A673 (cell line): Measurements from ENCODE around the gene LY6G5B. TPM values are rescaled to one million over a fixed set of nuclear protein-coding genes. Genes with fewer than 3 reads are reported as not detected.
"Not testable (repeated sequence)": the region's sequence is repeated elsewhere in the genome, so short reads cannot be mapped to it uniquely, and the experiment has no call there.

ENCODE experiments used
- BruUV-seq: library from RNA; stranded (reverse); fragments of 400-500 nt; replicated peaks from 2 replicates; lab custom pipeline; 2021; lab: Mats Ljungman, UMichigan
- CTCF ChIA-PET: fragments of 300-600 bp; sonication (Branson Sonifier 250); formaldehyde crosslinking; loops from one replicate; lab custom pipeline; 2022; ENCODE audit warnings: antibody characterized with exemption; lab: Charles Lee
- POLR2A ChIA-PET: fragments of 300-600 bp; sonication (Branson Sonifier 250); formaldehyde crosslinking; loops from one replicate; lab custom pipeline; 2022; ENCODE audit warnings: antibody characterized with exemption; ENCODE audit not compliant: low non-redundant PET; lab: Charles Lee
- DNase-seq: peaks from one replicate; pipeline ENCODE4 v3.0.0-alpha.2; 2015; ENCODE audit warnings: low spot score
- H3K27ac ChIP-seq: fragments of 200-600 bp; sonication (generic); 2 replicates; pipeline ENCODE4 v1.5.1; 2016; ENCODE audit warnings: mixed run types, low read depth, mild to moderate bottlenecking, mixed read lengths, antibody characterized with exemption, low read length; ENCODE audit not compliant: poor library complexity, severe bottlenecking
- H3K27me3 ChIP-seq: fragments of 200-600 bp; sonication (generic); replicated peaks from 2 replicates; pipeline ENCODE4 v1.6.1; 2017; ENCODE audit warnings: mixed run types, low read depth, mild to moderate bottlenecking, mixed read lengths, antibody characterized with exemption, low read length; ENCODE audit not compliant: insufficient read depth, poor library complexity
- H3K36me3 ChIP-seq: fragments of 200-600 bp; sonication (generic); 2 replicates; pipeline ENCODE4 v1.6.1; 2016; ENCODE audit warnings: mixed run types, mild to moderate bottlenecking, mixed read lengths, antibody characterized with exemption, low read length; ENCODE audit not compliant: insufficient read depth, poor library complexity, severe bottlenecking
- H3K4me1 ChIP-seq: fragments of 200-600 bp; sonication (generic); 2 replicates; pipeline ENCODE4 v1.6.1; 2017; ENCODE audit warnings: mixed run types, mild to moderate bottlenecking, mixed read lengths, antibody characterized with exemption, low read length; ENCODE audit not compliant: insufficient read depth, poor library complexity, severe bottlenecking
- H3K4me3 ChIP-seq: fragments of 200-600 bp; sonication (generic); 2 replicates; pipeline ENCODE4 v1.5.1; 2016; ENCODE audit warnings: low read depth, mixed run types, mild to moderate bottlenecking, mixed read lengths, low read length; ENCODE audit not compliant: poor library complexity, severe bottlenecking
- H3K9me3 ChIP-seq: fragments of 200-600 bp; sonication (generic); 2 replicates; pipeline ENCODE4 v1.6.1; 2016; ENCODE audit warnings: mixed run types, low read depth, mild to moderate bottlenecking, mixed read lengths, antibody characterized with exemption, low read length; ENCODE audit not compliant: poor library complexity, severe bottlenecking
- EZH2 ChIP-seq: fragments of 200-600 bp; sonication (generic); IDR thresholded peaks from 2 replicates; pipeline ENCODE4 v1.6.1; 2017; ENCODE audit warnings: borderline replicate concordance, low read depth, mild to moderate bottlenecking, mixed read lengths, antibody characterized with exemption, low read length; ENCODE audit not compliant: poor library complexity, severe bottlenecking
- intact Hi-C: fragments of 100-400 bp; cut with micrococcal nuclease; formaldehyde crosslinking; loops from one replicate; pipeline ENCODE4 v1.10.0; 2022; ENCODE audit not compliant: unreplicated experiment
- total RNA-seq: library from RNA; stranded (reverse); gene quantifications from 2 replicates; pipeline ENCODE4 v1.2.3, GENCODE V29; 2021
- TF ChIP-seq, protein P1 (sequence below): fragments of 300-800, 200-600 bp; sonication (generic); conservative IDR thresholded peaks from 2 replicates; pipeline ENCODE4 v1.5.1; 2017; ENCODE audit warnings: low read depth, mild to moderate bottlenecking, antibody characterized with exemption, low read length, moderate library complexity, mixed read lengths

The LY6G5B gene
- total RNA-seq, 1 experiment from 2014 or later = 18.9 TPM

DNA sequence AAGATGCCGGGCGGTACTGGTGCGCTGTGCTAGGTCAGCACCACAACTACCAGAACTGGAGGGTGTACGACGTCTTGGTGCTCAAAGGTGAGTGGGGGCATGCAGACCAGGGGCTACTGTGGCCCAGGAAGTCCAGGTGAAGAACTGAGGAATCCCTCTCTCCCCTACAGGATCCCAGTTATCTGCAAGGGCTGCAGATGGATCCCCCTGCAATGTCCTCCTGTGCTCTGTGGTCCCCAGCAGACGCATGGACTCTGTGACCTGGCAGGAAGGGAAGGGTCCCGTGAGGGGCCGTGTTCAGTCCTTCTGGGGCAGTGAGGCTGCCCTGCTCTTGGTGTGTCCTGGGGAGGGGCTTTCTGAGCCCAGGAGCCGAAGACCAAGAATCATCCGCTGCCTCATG lies 37.9 kb downstream of the LY6G5B start:
- TF ChIP-seq EZH2 = no peak
- TF ChIP-seq, protein P1, sequence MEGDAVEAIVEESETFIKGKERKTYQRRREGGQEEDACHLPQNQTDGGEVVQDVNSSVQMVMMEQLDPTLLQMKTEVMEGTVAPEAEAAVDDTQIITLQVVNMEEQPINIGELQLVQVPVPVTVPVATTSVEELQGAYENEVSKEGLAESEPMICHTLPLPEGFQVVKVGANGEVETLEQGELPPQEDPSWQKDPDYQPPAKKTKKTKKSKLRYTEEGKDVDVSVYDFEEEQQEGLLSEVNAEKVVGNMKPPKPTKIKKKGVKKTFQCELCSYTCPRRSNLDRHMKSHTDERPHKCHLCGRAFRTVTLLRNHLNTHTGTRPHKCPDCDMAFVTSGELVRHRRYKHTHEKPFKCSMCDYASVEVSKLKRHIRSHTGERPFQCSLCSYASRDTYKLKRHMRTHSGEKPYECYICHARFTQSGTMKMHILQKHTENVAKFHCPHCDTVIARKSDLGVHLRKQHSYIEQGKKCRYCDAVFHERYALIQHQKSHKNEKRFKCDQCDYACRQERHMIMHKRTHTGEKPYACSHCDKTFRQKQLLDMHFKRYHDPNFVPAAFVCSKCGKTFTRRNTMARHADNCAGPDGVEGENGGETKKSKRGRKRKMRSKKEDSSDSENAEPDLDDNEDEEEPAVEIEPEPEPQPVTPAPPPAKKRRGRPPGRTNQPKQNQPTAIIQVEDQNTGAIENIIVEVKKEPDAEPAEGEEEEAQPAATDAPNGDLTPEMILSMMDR = no peak
- H3K4me3 ChIP-seq = no peak overlapping the region
- H3K36me3 ChIP-seq = no peaks in the 10 kb centered on the region
- H3K9me3 ChIP-seq = no peaks in the 10 kb centered on the region
- H3K27me3 ChIP-seq = no peaks in the 10 kb centered on the region
- BruUV-seq = no TSS peak
- ChIA-PET CTCF (no interaction called here), POLR2A (no interaction called here)
- intact Hi-C loops = no loop called here
- DNase-seq = no peak
- H3K27ac ChIP-seq = no peak overlapping the region
- no peaks in the 10 kb centered on the region for H3K4me1 ChIP-seq

DNA sequence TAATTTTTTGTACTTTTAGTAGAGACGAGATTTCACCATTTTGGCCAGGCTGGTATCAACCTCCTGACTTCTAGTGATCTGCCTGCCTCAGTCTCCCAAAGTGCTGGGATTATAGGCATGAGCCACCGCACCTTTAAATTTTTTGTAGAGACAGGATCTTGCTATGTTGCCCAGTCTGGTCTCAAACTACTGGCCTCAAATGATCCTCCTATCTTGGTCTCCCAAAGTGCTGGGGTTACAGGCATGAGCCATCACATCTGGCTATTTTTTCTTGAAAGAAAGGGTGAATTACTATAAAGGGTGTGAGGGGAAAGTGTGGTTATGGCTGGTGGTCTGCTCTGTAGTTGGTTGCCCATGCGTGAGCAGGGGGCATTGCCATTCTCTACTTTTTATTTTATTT lies 38.4 kb downstream of the LY6G5B start:
- POLR2A ChIA-PET = no interaction called here
- CTCF ChIA-PET = no interaction called here
- TF ChIP-seq EZH2 = no peak
- TF ChIP-seq, protein P1 = no peak
- no peak overlapping the region for H3K4me3 ChIP-seq
- no TSS peak for BruUV-seq
- no peaks in the 10 kb centered on the region for H3K27me3 ChIP-seq
- DNase-seq = no peak
- intact Hi-C loops = no loop called here
- H3K36me3 ChIP-seq = no peaks in the 10 kb centered on the region
- no peak overlapping the region for H3K27ac ChIP-seq
- H3K4me1 ChIP-seq = no peaks in the 10 kb centered on the region
- H3K9me3 ChIP-seq = no peaks in the 10 kb centered on the region

DNA sequence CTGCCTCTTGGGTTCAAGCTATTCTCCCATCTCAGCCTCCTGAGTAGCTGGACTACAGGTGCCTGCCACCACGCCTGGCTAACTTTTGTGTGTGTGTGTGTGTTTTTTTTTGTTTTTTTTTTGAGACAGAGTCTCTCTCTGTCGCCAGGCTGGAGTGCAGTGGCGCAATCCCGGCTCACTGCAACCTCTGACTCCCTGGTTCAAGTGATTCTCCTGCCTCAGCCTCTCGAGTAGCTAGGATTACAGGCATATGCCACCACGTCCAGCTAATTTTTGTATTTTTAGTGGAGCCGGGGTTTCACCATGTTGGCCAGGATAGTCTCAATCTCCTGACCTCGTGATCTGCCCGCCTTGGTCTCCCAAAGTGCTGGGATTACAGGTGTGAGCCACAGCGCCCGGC lies 39.4 kb downstream of the LY6G5B start:
- H3K4me3 ChIP-seq, H3K9me3 ChIP-seq, DNase-seq, POLR2A ChIA-PET, H3K36me3 ChIP-seq, CTCF ChIA-PET, BruUV-seq, H3K27me3 ChIP-seq, intact Hi-C loops, H3K27ac ChIP-seq, H3K4me1 ChIP-seq: not testable (repeated sequence)

DNA sequence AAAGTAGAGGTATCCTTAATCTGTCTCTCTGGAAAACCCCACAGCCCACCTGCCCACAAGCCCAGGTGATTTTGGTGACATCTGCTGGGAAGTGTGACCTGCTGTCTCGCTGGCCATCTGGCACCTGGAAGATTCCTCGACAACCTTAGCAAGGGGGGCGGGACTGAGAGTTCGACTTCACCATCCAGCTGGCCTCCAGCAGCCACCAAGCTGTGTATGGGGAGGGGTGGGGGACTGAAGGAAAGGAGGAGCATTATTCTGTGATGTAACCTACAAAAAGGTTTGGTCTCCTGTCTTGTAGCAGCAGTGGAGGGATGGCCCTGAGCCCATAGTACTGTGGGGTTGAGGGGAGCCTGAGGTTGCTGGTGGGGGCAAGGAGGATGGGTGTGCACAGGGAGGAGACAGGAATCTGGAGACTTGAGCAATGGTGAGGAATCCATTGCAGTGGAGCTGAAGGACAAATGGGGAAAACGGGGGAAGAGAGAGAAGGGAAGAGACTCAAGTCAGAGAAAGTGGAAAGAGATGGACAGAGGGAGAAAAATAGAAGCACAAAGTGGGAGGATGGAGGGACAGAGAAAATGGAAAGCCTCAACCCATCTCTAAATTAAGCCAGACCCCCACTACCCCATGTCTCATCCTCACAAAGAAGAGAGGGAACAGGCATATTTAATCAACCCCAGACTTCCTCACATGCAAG lies 40.9 kb downstream of the LY6G5B start:
- TF ChIP-seq, protein P1 = no peak
- TF ChIP-seq EZH2 = no peak
- no peaks in the 10 kb centered on the region for H3K4me1 ChIP-seq
- intact Hi-C loops = no loop called here
- no peaks in the 10 kb centered on the region for H3K27me3 ChIP-seq
- H3K27ac ChIP-seq = no peak overlapping the region
- no peak for DNase-seq
- no peak overlapping the region for H3K4me3 ChIP-seq
- no peaks in the 10 kb centered on the region for H3K9me3 ChIP-seq
- no TSS peak for BruUV-seq
- CTCF ChIA-PET = no interaction called here
- no peaks in the 10 kb centered on the region for H3K36me3 ChIP-seq
- POLR2A ChIA-PET = no interaction called here
